H1 (cell line): ENCODE results near the gene PELO. TPM values are rescaled to one million over a fixed set of nuclear protein-coding genes. Genes with fewer than 3 reads are reported as not detected.

Source experiments
- CTCF ChIA-PET: fragments of 300-600 bp; sonication (Branson Sonifier 250); formaldehyde crosslinking; loops from one replicate; lab custom pipeline; 2021; ENCODE audit not compliant: partially characterized antibody; lab: Charles Lee
- POLR2A ChIA-PET: fragments of 300-600 bp; sonication (Branson Sonifier 250); formaldehyde crosslinking; loops from one replicate; lab custom pipeline; 2021; ENCODE audit warnings: inconsistent platforms; ENCODE audit not compliant: partially characterized antibody; lab: Charles Lee
- DNase-seq, 2 experiments: peaks; one replicate each; pipeline versions ENCODE4 v3.0.0 to v3.0.0-alpha.2; 2010 to 2022; ENCODE audit warnings: low spot score in 2 of 2, low read depth in 1 of 2, mixed read lengths in 1 of 2
- FAIRE-seq: peaks from 2 replicates; lab custom pipeline; 2011; peaks lifted over from hg19 to GRCh38; lab: Jason Lieb, UNC
- H2AFZ ChIP-seq: 2 replicates; pipeline ENCODE4 v1.8.1; 2012; ENCODE audit warnings: low read length, inconsistent platforms
- H2AK5ac ChIP-seq: 2 replicates; pipeline ENCODE4 v1.6.1; 2013; ENCODE audit warnings: low read depth, low read length
- H2BK120ac ChIP-seq: replicated peaks from 2 replicates; pipeline ENCODE3; 2013; ENCODE audit warnings: low read depth, low read length, inconsistent platforms
- H2BK12ac ChIP-seq: 2 replicates; pipeline ENCODE4 v1.6.1; 2013; ENCODE audit warnings: low read depth, low read length
- H2BK15ac ChIP-seq: 2 replicates; pipeline ENCODE4 v1.6.1; 2013; ENCODE audit warnings: low read length
- H2BK20ac ChIP-seq: 2 replicates; pipeline ENCODE4 v1.6.1; 2013; ENCODE audit warnings: low read length
- H2BK5ac ChIP-seq: 2 replicates; pipeline ENCODE4 v1.6.1; 2013; ENCODE audit warnings: low read depth, low read length
- H3K14ac ChIP-seq: 2 replicates; pipeline ENCODE4 v1.6.1; 2013; ENCODE audit warnings: inconsistent platforms; ENCODE audit not compliant: insufficient read length
- H3K18ac ChIP-seq: 2 replicates; pipeline ENCODE4 v1.6.1; 2013; ENCODE audit warnings: low read length; ENCODE audit errors: extremely low read depth
- H3K23ac ChIP-seq: 2 replicates; pipeline ENCODE4 v1.6.1; 2013; ENCODE audit warnings: inconsistent platforms; ENCODE audit not compliant: insufficient read length
- H3K23me2 ChIP-seq: 2 replicates; pipeline ENCODE4 v1.6.1; 2013; ENCODE audit warnings: low read depth, low read length
- H3K27ac ChIP-seq: 2 replicates; pipeline ENCODE4 v1.6.1; 2011; ENCODE audit warnings: low read depth, low read length, inconsistent platforms
- H3K27me3 ChIP-seq, 4 experiments: replicated peaks in 1 of 4; 1 replicate in 1 of 4; 2 replicates in 3 of 4; pipeline versions ENCODE4 v1.6.1 to v1.8.1; 2011 to 2013; ENCODE audit warnings: low read length in 3 of 4, mild to moderate bottlenecking in 3 of 4, inconsistent platforms in 2 of 4, mixed read lengths in 2 of 4, moderate library complexity in 1 of 4; ENCODE audit not compliant: control insufficient read depth in 3 of 4, insufficient read depth in 3 of 4; ENCODE audit errors: extremely low read depth in 1 of 4
- H3K36me3 ChIP-seq, 4 experiments: 2 replicates each; pipeline versions ENCODE4 v1.6.1 to v1.8.1; 2011 to 2013; ENCODE audit warnings: mild to moderate bottlenecking in 4 of 4, low read length in 3 of 4, moderate library complexity in 2 of 4, control low read depth in 1 of 4, inconsistent platforms in 1 of 4; ENCODE audit not compliant: insufficient read depth in 4 of 4, control insufficient read depth in 2 of 4
- H3K4ac ChIP-seq: replicated peaks from 2 replicates; pipeline ENCODE3; 2013; ENCODE audit warnings: low read length, low read depth, mixed read lengths, inconsistent platforms; ENCODE audit not compliant: insufficient read length
- H3K4me1 ChIP-seq, 4 experiments: replicated peaks in 1 of 4; 1 replicate in 1 of 4; 2 replicates in 3 of 4; pipeline versions ENCODE4 v1.6.1 to v1.8.1; 2011 to 2013; ENCODE audit warnings: low read length in 3 of 4, inconsistent platforms in 2 of 4, mixed read lengths in 1 of 4; ENCODE audit not compliant: insufficient read depth in 4 of 4, control insufficient read depth in 3 of 4
- H3K4me2 ChIP-seq, 2 experiments: 2 replicates each; pipeline versions ENCODE4 v1.6.1 to v1.8.1; 2011 to 2013; ENCODE audit warnings: low read depth in 2 of 2, low read length in 2 of 2, control low read depth in 1 of 2, inconsistent platforms in 1 of 2, mild to moderate bottlenecking in 1 of 2; ENCODE audit not compliant: insufficient read depth in 1 of 2
- H3K4me3 ChIP-seq, 4 experiments: fragments of 200-600, 300-600 bp in 1 of 4; sonication (generic), shearing (Covaris generic), sonication (Bioruptor Twin) in 1 of 4; 2 replicates each; pipeline versions ENCODE4 v1.5.1 to v1.8.1; 2011 to 2016; ENCODE audit warnings: low read length in 4 of 4, low read depth in 3 of 4, control low read depth in 2 of 4, inconsistent platforms in 2 of 4, mild to moderate bottlenecking in 2 of 4, mixed read lengths in 1 of 4, moderate library complexity in 1 of 4; ENCODE audit not compliant: insufficient read depth in 2 of 4; ENCODE audit errors: extremely low read depth in 1 of 4
- H3K56ac ChIP-seq: replicated peaks from 2 replicates; pipeline ENCODE3; 2013; ENCODE audit warnings: low read depth, mild to moderate bottlenecking, mixed read lengths, low read length, inconsistent platforms; ENCODE audit not compliant: insufficient read length
- H3K79me1 ChIP-seq: 2 replicates; pipeline ENCODE4 v1.6.1; 2013; ENCODE audit warnings: low read depth, low read length, control low read depth
- H3K79me2 ChIP-seq, 2 experiments: 2 replicates each; pipeline versions ENCODE4 v1.6.1 to v1.8.1; 2012 to 2013; ENCODE audit warnings: low read length in 2 of 2, mild to moderate bottlenecking in 2 of 2, inconsistent platforms in 1 of 2; ENCODE audit not compliant: insufficient read depth in 2 of 2, control insufficient read depth in 1 of 2
- H3K9ac ChIP-seq, 4 experiments: replicated peaks in 1 of 4; 1 replicate in 1 of 4; 2 replicates in 3 of 4; pipeline versions ENCODE4 v1.6.1 to v1.8.1; 2011 to 2013; ENCODE audit warnings: low read depth in 3 of 4, low read length in 3 of 4, control low read depth in 2 of 4, mild to moderate bottlenecking in 2 of 4, moderate library complexity in 2 of 4, inconsistent platforms in 1 of 4; ENCODE audit errors: extremely low read depth in 1 of 4
- H3K9me3 ChIP-seq, 2 experiments: 2 replicates each; pipeline versions ENCODE4 v1.6.1 to v1.8.1; 2012 to 2013; ENCODE audit warnings: mild to moderate bottlenecking in 2 of 2, moderate library complexity in 2 of 2, control low read depth in 1 of 2, inconsistent platforms in 1 of 2, low read depth in 1 of 2, low read length in 1 of 2, mixed read lengths in 1 of 2; ENCODE audit not compliant: insufficient read depth in 2 of 2
- H4K20me1 ChIP-seq, 2 experiments: replicated peaks in 1 of 2; 2 replicates each; pipeline versions ENCODE3 to v1.8.1; 2011 to 2013; ENCODE audit warnings: inconsistent platforms in 2 of 2, low read length in 2 of 2, mild to moderate bottlenecking in 1 of 2; ENCODE audit not compliant: insufficient read depth in 2 of 2, control insufficient read depth in 1 of 2
- H4K5ac ChIP-seq: 2 replicates; pipeline ENCODE4 v1.6.1; 2013; ENCODE audit warnings: low read length, low read depth, mixed read lengths, inconsistent platforms; ENCODE audit not compliant: insufficient read length
- H4K8ac ChIP-seq: 2 replicates; pipeline ENCODE4 v1.8.0; 2013; ENCODE audit warnings: mild to moderate bottlenecking, moderate library complexity, low read length, inconsistent platforms; ENCODE audit not compliant: insufficient read depth; ENCODE audit errors: extremely low read depth
- H4K91ac ChIP-seq: replicated peaks from 2 replicates; pipeline ENCODE3; 2013; ENCODE audit warnings: low read length, mixed read lengths, inconsistent platforms; ENCODE audit not compliant: insufficient read length
- RXRA ChIP-seq: IDR thresholded peaks from 2 replicates; pipeline ENCODE4 v1.6.1; 2011; ENCODE audit warnings: low read depth, mild to moderate bottlenecking, low read length, moderate library complexity; ENCODE audit not compliant: insufficient read depth
- WGBS, 2 experiments: shearing (Covaris generic) in 1 of 2; methylation state at CpG; one replicate each; pipeline versions ENCODE4 v1.1.6 to v1.1.7; 2013 to 2015; ENCODE audit warnings: low lambda C conversion rate in 2 of 2, mixed read lengths in 2 of 2, inconsistent platforms in 1 of 2, low coverage in 1 of 2, missing lambda C conversion rate in 1 of 2; ENCODE audit not compliant: insufficient replicate concordance in 2 of 2, insufficient coverage in 1 of 2, insufficient read length in 1 of 2; ENCODE audit errors: extremely low coverage in 1 of 2, missing lambda C conversion rate in 1 of 2; 5-methylcytosine and 5-hydroxymethylcytosine counted together
- polyA plus RNA-seq, 7 experiments: library from polyadenylated mRNA; depleted of rRNA in 3 of 7; stranded (reverse) in 5 of 7; unstranded in 2 of 7; fragments of >200 nt in 5 of 7; fragments of 200-250 nt in 2 of 7; gene quantifications; 1 replicate in 5 of 7; 2 replicates in 1 of 7; 4 replicates in 1 of 7; pipeline versions ENCODE4 v1.2.1 to v1.2.3, GENCODE V29; 2011 to 2013; ENCODE audit warnings: missing spikeins in 2 of 7, mixed read lengths in 2 of 7
- total RNA-seq: library from RNA; stranded (reverse); fragmentation: NEBNext Ultra II Directional; extraction: Animal tissue kit (Norgen Biotek cat#: 25700); gene quantifications from 2 replicates; pipeline ENCODE4 v1.2.1, GENCODE V29; 2021

Gene PELO
- total and polyA plus RNA-seq, 2 of the 8 experiments (the other 6 are each of a cell fraction or from before 2014, with no cell fraction given) = 10.8 to 18.5 TPM

GRCh38 chr5:52808316-52808901 lies 20.7 kb downstream of the PELO start:
- no peak overlapping the region for H4K5ac ChIP-seq
- H3K18ac ChIP-seq = no peak overlapping the region
- H3K4ac ChIP-seq = no peak overlapping the region
- no peak overlapping the region for H2BK20ac ChIP-seq
- H2AFZ ChIP-seq = no peak overlapping the region
- WGBS, 2 experiments = 83% methylated on average over 2 of the region's 2 CpGs; no CpG with 5 or more reads in 1 of the 2 experiments
- no peaks in the 10 kb centered on the region for H3K23me2 ChIP-seq
- H2AK5ac ChIP-seq = no peak overlapping the region
- peaks cover 0 to 19% of the 10 kb centered on the region in 2 experiments; a peak in 2 of 4 replicates for H3K79me2 ChIP-seq
- no peak overlapping the region for H3K27ac ChIP-seq
- no peak overlapping the region for H3K9ac ChIP-seq
- H3K4me1 ChIP-seq = no peaks in the 10 kb centered on the region
- no peak overlapping the region for H4K91ac ChIP-seq
- no peak overlapping the region for H3K14ac ChIP-seq
- CTCF ChIA-PET = interaction anchor here (1.1 to 1.9 kb wide), 2 partner anchors 21 to 107 kb away, joined by 6 to 8 read pairs; partner anchors contain the start of genes ITGA1 and PELO
- no peak overlapping the region for H2BK120ac ChIP-seq
- H4K8ac ChIP-seq = no peak overlapping the region
- H3K79me1 ChIP-seq = no peaks in the 10 kb centered on the region
- no peak overlapping the region for H2BK5ac ChIP-seq
- FAIRE-seq (no peak), DNase-seq (no peak)
- peaks cover 0 to 1% of the 10 kb centered on the region in 2 experiments for H4K20me1 ChIP-seq
- H3K9me3 ChIP-seq = no peaks in the 10 kb centered on the region
- H3K4me3 ChIP-seq = no peak overlapping the region
- no peak for TF ChIP-seq RXRA
- H2BK12ac ChIP-seq = no peak overlapping the region
- no peak overlapping the region for H3K56ac ChIP-seq
- H3K4me2 ChIP-seq = no peak overlapping the region
- H3K23ac ChIP-seq = no peak overlapping the region
- H3K27me3 ChIP-seq = no peaks in the 10 kb centered on the region
- H3K36me3 ChIP-seq = no peaks in the 10 kb centered on the region; a peak in 1 of 8 replicates
- POLR2A ChIA-PET = no interaction called here
- H2BK15ac ChIP-seq = no peak overlapping the region
